HG02870 (cell line): ENCODE measurements around the gene GNG12.

Experiments
- ATAC-seq: cut with Tn5 transposase; IDR thresholded peaks from one replicate; pipeline ENCODE4 v1.9.1; 2021; ENCODE audit warnings: mild to moderate bottlenecking, moderate library complexity; ENCODE audit not compliant: unreplicated experiment

Gene GNG12

DNA sequence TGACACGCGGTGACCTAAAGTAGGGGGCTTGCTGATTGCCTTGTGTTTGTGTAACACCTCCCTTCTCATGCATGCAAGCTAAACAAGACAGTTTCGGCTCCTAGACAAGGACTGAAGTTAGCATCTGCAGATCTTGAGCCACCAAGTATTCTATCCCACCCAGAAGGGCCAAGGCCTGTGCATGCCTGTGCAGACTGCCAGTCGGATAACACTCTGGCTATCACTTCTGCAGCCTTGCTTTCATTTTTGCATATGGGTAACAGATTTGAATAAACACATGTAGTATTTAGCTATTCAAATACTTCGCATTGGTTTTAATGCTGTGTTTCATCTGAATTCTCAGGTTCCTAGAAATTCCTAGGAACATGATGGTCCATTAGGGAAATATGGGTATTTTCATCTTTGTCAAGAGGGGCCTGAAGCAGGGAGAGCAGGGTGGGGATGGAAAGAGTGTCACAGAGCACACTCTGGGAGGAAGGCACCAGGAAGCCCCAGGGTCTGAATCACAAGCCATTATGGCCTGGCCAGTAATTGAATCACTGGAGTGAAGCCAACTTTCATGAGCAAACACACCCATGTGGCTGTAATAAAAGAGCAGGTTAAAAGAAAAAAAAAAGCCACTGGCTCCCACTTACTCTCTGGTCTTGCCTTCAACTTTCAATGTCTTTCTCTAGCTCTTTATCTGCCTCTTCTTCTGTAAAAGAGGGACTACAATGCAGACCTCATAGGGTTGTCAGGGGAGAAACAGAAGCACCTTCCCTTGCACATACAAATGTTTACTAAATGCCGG is 120.0 kb downstream of the GNG12 start:
- ATAC-seq = no peak

DNA sequence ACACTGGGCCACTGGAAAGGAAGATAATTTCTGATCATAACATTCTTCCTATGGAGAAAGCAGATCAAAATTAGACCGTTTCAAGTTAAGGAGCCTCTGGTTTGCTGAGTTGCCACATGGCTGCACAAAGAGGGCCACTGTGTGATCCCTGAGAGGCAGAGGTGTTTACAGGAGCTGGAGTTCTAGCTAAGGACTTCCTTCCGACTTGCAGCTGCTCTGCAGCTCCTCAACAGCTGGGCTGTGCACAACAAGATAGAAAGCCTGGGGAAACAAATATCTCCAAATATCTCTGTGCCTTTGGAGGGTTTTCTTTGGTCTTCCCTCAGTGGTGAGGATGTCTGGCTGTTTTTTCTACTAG is 121.4 kb downstream of the GNG12 start:
- ATAC-seq = no peak

DNA sequence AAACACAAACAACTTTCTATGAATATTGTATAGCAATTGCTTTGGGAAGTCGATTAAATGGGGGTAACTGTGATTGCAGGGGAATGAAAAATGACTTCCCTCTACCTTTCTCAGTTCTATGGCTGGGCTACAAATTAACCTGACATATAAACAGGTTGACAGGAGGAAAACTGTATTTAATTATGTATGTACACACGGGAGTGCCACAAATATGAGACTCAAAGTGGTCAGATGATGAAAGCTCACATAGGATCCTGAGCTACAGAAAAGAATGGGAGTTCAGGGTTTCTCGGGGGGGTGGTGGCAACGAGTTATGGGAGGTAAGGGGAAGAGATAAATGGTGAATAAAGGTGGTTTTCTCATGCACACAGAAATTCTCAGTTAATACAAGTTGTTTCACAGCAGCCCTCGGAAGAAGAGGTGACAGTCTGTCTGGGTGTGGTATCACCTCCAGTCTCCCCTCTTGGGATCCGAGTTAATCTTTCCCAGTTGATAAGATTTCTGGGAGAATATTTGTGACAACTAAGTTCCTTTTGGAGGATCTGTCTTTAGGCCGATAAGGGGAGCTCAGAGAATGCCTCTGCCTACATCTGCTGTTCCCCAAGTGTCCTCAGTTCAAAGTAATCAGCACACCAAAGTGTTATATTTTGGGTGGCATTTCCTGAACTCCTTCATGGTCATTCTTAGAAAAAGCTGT is 122.0 kb downstream of the GNG12 start:
- ATAC-seq = no peak

DNA sequence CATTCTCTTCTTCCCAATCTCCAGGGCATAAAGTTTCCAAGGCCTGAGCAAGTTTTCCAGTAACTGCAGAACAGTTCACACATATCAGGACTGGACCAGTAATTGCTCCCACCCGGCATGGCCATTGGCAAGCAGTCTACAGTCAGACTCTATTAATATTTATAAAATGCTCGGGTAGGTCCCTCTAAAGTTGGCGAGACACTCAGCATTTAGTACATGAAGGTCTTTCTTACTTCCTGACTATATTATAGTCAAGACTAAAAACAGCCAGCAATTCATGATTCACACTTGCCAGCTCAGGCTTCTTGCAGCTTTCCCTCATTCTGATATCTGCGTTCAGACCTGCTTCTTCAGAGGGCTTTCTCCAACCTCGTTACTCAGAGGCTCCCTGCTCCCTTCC is 122.8 kb downstream of the GNG12 start:
- ATAC-seq = no peak

DNA sequence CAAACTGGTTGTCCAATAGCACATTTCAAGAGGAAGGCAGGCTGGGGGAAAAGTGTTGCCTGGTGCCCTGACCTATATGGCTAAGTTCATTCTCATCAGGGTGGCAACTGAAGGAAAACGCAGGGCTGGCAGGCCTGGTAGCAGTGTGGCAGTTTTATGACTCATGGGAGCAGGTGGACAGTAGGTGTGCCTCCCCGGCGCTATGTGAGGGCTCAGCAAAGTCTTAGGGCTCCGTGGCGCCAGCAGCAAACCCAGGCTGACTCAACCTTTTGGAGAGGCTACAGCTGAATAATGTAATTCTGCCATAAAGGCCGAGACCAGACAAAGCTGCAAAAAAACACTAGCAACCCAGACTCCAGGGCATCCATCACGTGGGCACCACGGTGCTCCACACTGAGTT is 124.7 kb downstream of the GNG12 start:
- ATAC-seq = no peak

DNA sequence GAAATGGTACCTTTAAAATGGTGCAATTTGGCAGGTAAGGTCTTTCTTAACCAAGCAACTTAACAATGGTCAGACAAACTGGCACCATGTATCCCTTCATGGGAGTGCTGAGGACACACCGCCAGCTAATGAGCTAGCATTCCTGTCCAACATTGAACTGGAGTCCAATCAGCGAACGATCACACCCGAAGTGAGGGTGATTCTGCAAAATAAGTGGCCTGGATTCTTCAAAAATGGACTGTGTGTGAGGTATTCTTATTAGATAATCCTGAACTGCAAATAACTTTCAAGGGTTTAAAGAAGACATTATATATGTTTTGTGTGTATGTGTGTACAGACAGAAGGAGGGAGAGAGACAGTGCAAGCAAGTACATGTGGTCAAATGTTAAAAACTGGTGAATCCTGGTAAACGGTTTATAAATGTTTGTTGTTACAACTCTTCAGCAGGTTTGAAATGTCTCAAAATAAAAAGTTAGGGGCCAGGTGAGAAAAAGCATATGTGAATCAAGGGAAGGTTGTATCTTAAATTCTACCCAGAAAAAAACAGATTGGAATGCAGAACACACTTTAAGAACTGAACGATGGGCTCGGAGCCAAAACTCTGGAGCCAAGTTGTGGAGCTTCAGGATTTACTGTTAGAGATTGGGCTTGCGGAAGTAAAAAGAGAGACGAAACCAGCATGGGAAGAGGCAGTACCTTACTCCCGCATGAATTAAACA is 127.4 kb downstream of the GNG12 start:
- ATAC-seq = no peak

DNA sequence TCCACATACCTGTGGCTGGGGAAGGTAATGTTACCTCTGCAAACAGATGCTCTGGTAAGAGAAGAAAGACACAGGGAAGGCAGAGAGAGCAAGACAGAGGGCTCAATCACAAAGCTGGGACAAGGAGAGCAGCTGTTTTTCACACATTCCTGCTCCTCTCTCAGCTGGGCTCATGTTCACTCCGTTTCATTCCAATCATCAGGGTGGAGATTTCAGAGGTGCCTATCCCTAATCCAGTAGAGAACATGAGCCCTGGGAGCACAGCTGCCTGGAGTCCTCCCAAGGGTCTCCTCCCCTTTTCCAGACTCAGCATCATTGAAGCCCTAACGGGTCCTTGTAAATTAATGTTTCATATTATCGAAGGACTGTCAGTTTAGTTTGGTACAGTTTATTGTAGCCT is 128.9 kb downstream of the GNG12 start:
- ATAC-seq = no peak

DNA sequence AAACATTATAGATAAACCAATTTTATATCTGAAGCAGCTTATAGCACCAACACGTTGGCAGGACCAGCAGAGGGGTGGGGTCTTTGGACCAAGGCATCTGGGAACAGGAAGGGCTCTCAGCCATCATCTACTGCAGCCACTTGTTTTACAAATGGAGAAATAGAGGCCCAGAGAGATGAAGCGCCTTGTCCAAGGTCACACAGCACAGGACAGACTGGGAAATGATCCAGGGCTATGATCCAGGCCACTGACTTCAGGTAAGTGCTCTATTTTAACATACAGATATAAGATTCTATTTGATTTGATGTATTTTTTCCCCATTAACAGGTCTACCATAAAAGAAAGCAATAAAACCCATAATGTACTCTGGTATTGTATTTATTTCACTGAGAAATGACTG is 131.4 kb downstream of the GNG12 start:
- ATAC-seq = no peak

DNA sequence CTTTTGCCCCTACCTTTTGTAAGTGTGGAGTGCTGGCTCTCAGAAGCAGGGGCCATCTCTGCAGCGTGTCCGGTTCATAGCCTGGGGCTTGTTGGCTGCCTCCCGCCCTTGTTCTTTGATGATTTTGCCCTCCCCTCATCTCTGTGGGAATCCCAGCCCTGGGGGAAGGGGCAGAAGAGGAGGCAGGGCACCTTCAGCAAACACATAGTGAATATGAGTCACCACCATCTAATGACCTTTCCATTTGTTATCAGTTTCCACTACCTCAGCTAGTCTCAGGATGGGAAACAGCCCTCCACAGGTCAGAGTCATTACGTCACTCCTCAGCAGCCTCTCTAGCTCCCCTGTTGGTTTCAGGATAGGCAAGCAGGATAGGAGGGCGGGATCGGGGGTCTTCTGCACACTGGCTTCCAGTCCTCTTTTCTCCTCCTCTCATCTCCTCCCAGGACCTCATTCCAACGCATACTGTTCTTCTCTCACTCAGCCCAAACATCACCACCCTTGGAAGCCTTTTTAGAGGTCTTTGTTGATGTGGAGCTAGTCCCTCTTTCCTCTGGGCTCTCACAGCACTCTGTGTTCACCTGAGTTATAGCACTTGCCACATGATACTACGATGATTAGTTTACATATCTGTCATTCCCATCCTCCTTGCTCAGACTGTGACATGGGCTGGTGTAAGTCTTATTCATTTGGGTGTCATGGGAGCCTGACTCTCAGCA is 132.4 kb downstream of the GNG12 start:
- no peak for ATAC-seq

DNA sequence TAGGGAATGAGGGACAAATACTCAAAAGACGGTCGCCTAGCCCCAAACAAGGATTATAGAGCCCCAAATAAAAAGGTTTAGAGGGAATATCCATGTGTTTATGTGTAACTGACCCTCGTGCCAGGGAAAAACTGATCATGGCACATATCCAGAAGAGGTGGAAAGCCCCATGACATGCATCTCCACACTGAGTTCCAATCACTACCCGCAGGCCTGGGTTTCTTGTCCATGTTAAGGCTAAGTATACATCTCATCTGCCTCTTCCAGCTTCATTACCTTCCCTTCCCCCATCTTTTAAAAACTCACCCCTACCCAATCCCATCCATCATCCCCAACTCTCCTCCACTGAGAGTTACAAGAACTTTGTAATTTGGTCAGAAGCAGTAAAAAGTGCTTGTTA is 133.0 kb downstream of the GNG12 start:
- ATAC-seq = no peak

DNA sequence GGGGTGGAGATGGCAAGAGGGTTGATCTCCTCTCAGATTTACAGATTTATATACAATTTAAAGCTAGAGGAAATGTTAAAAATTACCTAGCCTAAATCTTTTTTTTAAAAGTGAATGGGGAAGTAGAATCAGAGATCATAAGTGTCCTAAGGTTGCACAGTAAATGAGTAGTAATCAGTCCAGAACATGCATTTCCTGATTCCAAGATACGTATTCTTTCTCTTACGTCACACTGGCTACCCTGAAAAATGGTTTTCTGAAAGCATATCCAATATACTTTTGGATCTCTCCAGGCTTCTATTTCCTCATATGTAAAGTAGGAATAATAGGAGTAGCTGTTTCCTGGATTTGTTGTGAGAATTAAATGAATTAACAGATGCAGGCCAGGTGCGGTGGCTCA is 136.6 kb downstream of the GNG12 start:
- no peak for ATAC-seq

DNA sequence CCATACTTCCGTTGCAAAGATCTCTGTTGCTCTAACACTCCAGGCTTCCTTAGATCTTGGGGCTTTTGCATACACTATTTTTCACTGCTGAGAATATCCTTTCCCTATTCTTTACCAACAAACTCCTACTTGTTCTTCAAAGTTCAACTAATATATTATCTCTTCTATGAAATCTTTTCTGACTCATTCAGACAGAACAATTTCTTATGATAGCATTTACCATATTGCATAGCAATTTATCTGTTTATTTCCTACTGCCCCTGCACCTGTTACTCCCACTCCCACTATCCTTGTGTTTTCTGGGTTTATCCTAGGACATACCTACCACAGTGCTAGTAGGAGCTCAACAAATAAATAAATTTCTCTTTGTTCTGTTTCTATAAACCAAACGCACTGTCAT is 137.3 kb downstream of the GNG12 start:
- no peak for ATAC-seq

DNA sequence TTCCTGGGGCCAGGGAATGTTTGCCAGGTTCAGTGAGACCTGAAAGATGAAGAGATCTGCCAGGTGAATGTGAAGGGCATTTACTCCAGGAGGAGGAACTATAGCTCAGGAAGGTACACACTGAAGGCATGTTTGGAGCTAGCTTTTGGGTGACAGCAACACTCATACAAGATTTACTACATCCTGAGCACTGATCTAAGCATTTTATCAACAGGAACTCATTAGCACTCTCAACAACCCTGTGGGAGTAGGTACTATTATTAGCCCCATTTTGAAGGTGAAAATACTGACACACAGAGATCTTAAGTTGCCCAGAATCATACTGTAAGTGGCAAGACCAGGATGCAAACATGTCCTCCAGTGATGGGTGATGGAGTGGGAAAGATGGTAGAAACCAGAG is 141.6 kb downstream of the GNG12 start:
- no peak for ATAC-seq

DNA sequence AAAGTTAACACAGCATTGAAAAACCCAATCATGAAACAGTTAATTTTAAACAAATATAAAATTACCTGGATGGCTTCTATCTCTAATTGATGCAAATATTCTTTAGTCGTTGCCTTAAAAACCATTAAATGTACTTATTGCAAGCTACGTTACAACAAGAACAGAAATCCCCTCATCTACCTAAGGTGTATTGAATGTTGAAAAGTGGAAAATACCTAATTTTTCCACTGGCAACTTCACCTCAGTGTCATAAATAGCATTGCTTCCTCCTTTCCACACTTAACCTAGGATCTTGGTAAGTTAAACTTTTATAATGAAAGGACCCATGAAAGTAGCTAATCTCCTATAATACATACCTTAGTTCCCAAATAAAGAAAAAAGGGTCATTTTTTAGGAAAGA is 142.9 kb downstream of the GNG12 start:
- ATAC-seq = no peak

DNA sequence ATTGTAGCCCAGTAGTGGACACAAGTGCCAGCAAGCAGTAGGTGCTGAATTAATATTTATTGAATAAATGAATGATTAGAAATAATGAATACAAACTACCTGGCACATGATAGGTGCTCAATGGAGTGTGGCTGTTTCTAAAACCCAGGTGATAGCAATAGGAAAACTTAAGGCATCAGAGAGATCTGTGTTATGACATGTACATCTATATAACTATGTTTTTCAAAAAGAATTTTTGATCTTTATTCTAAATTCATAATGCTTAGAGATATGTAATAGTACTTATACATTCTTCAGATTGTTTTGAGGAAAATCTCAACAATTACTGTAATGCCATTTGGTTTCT is 143.3 kb downstream of the GNG12 start:
- no peak for ATAC-seq

DNA sequence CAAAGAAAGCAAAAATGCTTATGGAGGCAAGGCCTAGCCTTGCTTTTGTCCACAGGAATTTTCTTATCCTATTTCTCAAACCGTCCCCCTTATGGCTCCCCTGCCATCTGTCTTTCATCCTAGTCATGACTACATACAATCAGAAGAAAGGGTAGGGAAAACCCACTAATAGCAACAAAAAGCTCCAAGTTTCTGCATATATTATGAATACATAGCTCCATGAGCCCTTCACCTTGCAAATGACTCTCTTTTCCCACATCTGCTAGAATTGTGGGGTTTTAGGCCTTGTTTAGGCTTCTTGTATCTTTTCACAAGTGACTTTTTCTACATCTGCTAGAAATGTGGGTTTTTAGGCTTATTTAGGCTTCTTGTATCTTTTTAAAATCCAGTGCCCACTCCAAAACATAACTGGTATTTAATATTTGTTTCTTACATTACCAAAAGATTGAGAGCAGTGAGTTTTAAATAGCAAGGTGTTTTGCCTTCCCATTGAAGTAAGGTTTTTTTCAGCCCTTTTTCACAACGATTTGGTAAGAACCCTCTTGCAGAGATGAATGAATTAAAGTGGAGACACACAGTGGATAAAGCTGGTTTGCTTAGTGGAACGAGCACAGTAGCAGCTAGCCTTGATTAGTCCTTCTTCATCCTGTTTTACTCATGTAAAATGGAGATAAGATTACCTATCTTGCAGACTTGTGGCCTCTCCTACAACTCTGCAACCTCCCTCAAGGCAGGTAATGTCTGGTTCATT is 143.8 kb downstream of the GNG12 start:
- no peak for ATAC-seq

DNA sequence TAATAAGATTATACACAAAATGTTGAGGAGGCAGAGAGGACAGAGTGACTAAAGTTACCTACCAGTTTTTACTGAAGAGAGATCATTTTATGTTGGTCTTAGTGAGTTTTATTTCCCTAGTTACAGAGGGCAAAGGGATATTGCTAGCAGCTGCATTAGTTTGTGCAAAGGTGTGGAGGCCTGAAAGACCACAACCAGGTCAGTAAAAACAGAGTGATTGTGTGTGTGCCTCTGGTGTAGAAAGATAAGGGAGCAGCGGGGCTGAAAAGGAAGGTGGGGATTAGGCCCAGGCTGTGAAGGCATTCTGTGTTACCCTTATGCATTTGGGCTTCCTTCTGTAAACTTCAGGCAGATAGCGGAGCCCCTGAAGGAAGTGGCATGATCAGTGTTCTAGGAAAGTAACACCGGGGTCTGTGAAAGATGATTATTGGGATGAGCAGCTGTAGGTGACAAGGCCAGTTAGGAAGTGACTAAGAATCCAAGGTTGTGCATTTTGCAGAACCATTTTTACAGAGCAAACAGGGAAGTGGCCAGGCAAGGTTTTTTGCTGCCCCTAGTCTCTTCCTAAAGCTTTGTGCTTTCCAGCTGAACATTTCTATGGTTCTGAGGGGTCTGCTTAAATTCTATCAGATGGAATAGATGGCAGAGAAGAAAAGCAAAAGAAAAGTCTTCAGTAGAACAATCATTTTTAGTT is 144.6 kb downstream of the GNG12 start:
- ATAC-seq = no peak

DNA sequence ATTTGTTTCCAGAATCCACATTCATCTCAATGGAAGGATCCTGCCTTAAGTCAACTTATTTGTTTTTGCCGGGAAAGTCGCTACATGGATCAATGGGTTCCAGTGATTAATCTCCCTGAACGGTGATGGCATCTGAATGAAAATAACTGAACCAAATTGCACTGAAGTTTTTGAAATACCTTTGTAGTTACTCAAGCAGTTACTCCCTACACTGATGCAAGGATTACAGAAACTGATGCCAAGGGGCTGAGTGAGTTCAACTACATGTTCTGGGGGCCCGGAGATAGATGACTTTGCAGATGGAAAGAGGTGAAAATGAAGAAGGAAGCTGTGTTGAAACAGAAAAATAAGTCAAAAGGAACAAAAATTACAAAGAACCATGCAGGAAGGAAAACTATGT is 145.6 kb downstream of the GNG12 start:
- ATAC-seq = no peak

DNA sequence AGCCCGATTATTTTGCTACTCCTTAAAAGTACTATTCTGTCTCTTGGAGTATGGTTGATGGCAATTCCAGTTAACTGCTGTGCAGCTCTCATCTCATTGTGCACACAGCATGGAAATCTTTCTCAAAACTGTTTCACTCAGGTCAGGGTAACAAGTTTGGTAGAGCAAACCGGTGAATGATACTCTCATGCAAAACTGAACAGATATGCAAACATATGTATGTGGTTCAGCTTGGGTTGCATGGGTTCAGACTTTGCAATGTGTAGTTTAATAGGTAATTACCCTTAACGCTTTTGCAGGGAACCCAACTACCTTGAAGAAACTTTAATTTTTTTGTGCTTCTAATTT is 146.1 kb downstream of the GNG12 start:
- no peak for ATAC-seq
